ENCODE measurements around the gene AK9. TPM values are rescaled to one million over a fixed set of nuclear protein-coding genes. Genes with fewer than 3 reads are reported as not detected.

The AK9 gene
- total RNA-seq, 1 donor from 2014 or later, result 11.1 TPM

- ATAC-seq (ENCODE audit: poor library complexity) (no peak), DNase-seq (no peak)
These were observed 192.9 kb downstream of the AK9 start for GRCh38 chr6:109498052-109498451.

GRCh38 chr6:109496036-109496772 lies 194.8 kb downstream of the AK9 start:
- intact Hi-C loops (cut with DNase I), result no loop called here
- DNase-seq (no peak), ATAC-seq (ENCODE audit: poor library complexity) (no peak)

More at GRCh38 chr6:109498052-109498451, 192.9 kb downstream of the AK9 start:
- intact Hi-C loops (cut with DNase I), result no loop called here

- DNase-seq, result no peak
- intact Hi-C loops (cut with DNase I), result no loop called here
- no peak for ATAC-seq (ENCODE audit: poor library complexity)
These were observed 197.1 kb downstream of the AK9 start for GRCh38 chr6:109493865-109494264.

GRCh38 chr6:109491207-109491938 lies 199.6 kb downstream of the AK9 start:
- DNase-seq (no peak), ATAC-seq (ENCODE audit: poor library complexity) (no peak)
- intact Hi-C loops (cut with DNase I), result no loop called here

- no peak for DNase-seq
- ATAC-seq (ENCODE audit: poor library complexity), result no peak
- intact Hi-C loops (cut with DNase I), result no loop called here
These were observed 200.3 kb downstream of the AK9 start for GRCh38 chr6:109490713-109491112.

GRCh38 chr6:109488001-109488400 lies 203.0 kb downstream of the AK9 start:
- no peak for ATAC-seq (ENCODE audit: poor library complexity)
- DNase-seq, result no peak
- intact Hi-C loops (cut with DNase I), result no loop called here

- ATAC-seq (ENCODE audit: poor library complexity) (no peak), DNase-seq (no peak)
- intact Hi-C loops (cut with DNase I), result no loop called here
These were observed 204.9 kb downstream of the AK9 start for GRCh38 chr6:109486068-109486467.

GRCh38 chr6:109485266-109485935 lies 205.6 kb downstream of the AK9 start:
- no peak for ATAC-seq (ENCODE audit: poor library complexity)
- intact Hi-C loops (cut with DNase I), result no loop called here
- DNase-seq, result no peak

- no peak for DNase-seq
- intact Hi-C loops (cut with DNase I), result no loop called here
- no peak for ATAC-seq (ENCODE audit: poor library complexity)
These were observed 206.9 kb downstream of the AK9 start for GRCh38 chr6:109484122-109484521.

- intact Hi-C loops (cut with DNase I), result no loop called here
- no peak for ATAC-seq (ENCODE audit: poor library complexity)
These were observed 207.3 kb downstream of the AK9 start for GRCh38 chr6:109483735-109484057.

GRCh38 chr6:109482905-109483734 lies 207.9 kb downstream of the AK9 start, which contains the start of gene ZBTB24:
Gene ZBTB24 (minus strand): TSS chr6:109483219. CDS start chr6:109482026, 1,193 bp downstream.
- intact Hi-C loops (cut with DNase I), result no loop called here
- DNase-seq (peak; percentile 95), ATAC-seq (ENCODE audit: poor library complexity) (peak; percentile 98)

More at GRCh38 chr6:109483735-109484057, 207.3 kb downstream of the AK9 start:
- no peak for DNase-seq

GRCh38 chr6:109480993-109481480 lies 210.0 kb downstream of the AK9 start:
- DNase-seq, result no peak
- no peak for ATAC-seq (ENCODE audit: poor library complexity)
- intact Hi-C loops (cut with DNase I), result no loop called here

GRCh38 chr6:109478841-109479624 lies 212.0 kb downstream of the AK9 start:
- DNase-seq (no peak), ATAC-seq (ENCODE audit: poor library complexity) (no peak)
- intact Hi-C loops (cut with DNase I), result no loop called here

- intact Hi-C loops (cut with DNase I), result no loop called here
- ATAC-seq (ENCODE audit: poor library complexity), result no peak
- DNase-seq, result no peak
These were observed 212.7 kb downstream of the AK9 start for GRCh38 chr6:109478222-109478805.

GRCh38 chr6:109477725-109478124 lies 213.3 kb downstream of the AK9 start:
- ATAC-seq (ENCODE audit: poor library complexity) (no peak), DNase-seq (no peak)
- intact Hi-C loops (cut with DNase I), result no loop called here

GRCh38 chr6:109477184-109477583 lies 213.8 kb downstream of the AK9 start:
- intact Hi-C loops (cut with DNase I), result no loop called here
- DNase-seq (no peak), ATAC-seq (ENCODE audit: poor library complexity) (no peak)

- no peak for ATAC-seq (ENCODE audit: poor library complexity)
- intact Hi-C loops (cut with DNase I), result no loop called here
These were observed 215.4 kb downstream of the AK9 start for GRCh38 chr6:109475625-109476024.

GRCh38 chr6:109474995-109475394 lies 216.0 kb downstream of the AK9 start:
- DNase-seq (no peak), ATAC-seq (ENCODE audit: poor library complexity) (no peak)
- intact Hi-C loops (cut with DNase I), result no loop called here

More at GRCh38 chr6:109475625-109476024, 215.4 kb downstream of the AK9 start:
- DNase-seq, result no peak

Measured in Right ventricle myocardium superior (tissue), 1 donor.